Vagina (tissue), 2 donors: Measurements from ENCODE around the gene SH3BP5. TPM values are rescaled to one million over a fixed set of nuclear protein-coding genes. Genes with fewer than 3 reads are reported as not detected.

ENCODE experiments used
- DNase-seq, 2 donors: peaks; one replicate each; pipeline ENCODE4 v3.0.0-alpha.2; 2017; ENCODE audit errors: extremely low spot score in 2 of 2
- H3K27ac ChIP-seq: fragments of 200-600 bp; sonication (generic); one replicate; pipeline ENCODE4 v1.5.1; 2019
- H3K27me3 ChIP-seq: fragments of 200-600 bp; sonication (generic); one replicate; pipeline ENCODE4 v1.5.1; 2019
- H3K36me3 ChIP-seq, 2 donors: fragments of 200-600 bp; sonication (generic); one replicate each; pipeline ENCODE4 v1.5.1; 2017 to 2019
- H3K4me1 ChIP-seq: fragments of 200-600 bp; sonication (generic); one replicate; pipeline ENCODE4 v1.5.1; 2019
- H3K4me3 ChIP-seq, 2 donors: fragments of 200-600 bp; sonication (generic); 1 replicate in 1 of 2; 2 replicates in 1 of 2; pipeline ENCODE4 v1.5.1; 2016 to 2019
- H3K9me3 ChIP-seq: fragments of 200-600 bp; sonication (generic); one replicate; pipeline ENCODE4 v1.5.1; 2019
- POLR2A ChIP-seq, 2 donors: fragments of 450-650 bp; IDR thresholded peaks; one replicate each; pipeline ENCODE4 v1.6.1; 2017; ENCODE audit warnings: antibody characterized with exemption in 2 of 2, mild to moderate bottlenecking in 2 of 2, moderate library complexity in 2 of 2
- POLR2AphosphoS5 ChIP-seq, 2 donors: sonication (generic); formaldehyde crosslinking; IDR thresholded peaks; one replicate each; pipeline ENCODE4 v1.9.0; 2017; ENCODE audit warnings: antibody characterized with exemption in 2 of 2, mild to moderate bottlenecking in 2 of 2, low read depth in 1 of 2; ENCODE audit not compliant: insufficient read depth in 1 of 2
- intact Hi-C: fragments of 100-400 bp; cut with DNase I; formaldehyde crosslinking; loops from one replicate; pipeline ENCODE4 v1.15.1; 2023
- total RNA-seq: library from RNA; depleted of rRNA; stranded (reverse); fragments of >200 nt; gene quantifications from one replicate; pipeline ENCODE4 v1.2.3, GENCODE V29; 2016
- TF ChIP-seq, protein P1 (sequence below), 3 experiments: fragments of 450-650 bp in 2 of 3; fragments of 200-600 bp in 1 of 3; sonication (generic) in 1 of 3; IDR thresholded peaks; one replicate each; pipeline ENCODE4 v1.5.1; 2017 to 2019; ENCODE audit warnings: antibody characterized with exemption in 3 of 3, mild to moderate bottlenecking in 2 of 3, moderate library complexity in 2 of 3

Gene SH3BP5
- total RNA-seq, 1 donor from 2014 or later, result 78.6 TPM

DNA sequence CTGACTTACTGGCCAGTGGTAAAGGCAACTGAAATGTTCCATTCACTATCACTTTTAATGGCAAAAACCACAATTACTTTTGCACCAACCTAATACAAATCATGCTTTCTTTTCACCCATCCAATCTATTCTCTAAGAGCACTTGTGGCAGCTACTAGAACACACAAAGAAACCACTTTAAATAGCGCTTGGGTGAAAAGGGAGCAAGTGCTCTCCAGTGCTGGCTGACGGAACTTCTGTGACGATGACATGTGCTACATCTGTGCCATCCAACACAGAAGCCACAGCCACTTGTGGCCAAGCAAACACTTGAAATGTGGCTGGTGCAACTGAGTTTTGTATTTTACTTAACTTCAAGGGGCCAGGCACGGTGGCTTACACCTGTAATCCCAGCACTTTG lies 18.9 kb downstream of the SH3BP5 start:
- intact Hi-C loops, result no loop called here
- H3K4me1 ChIP-seq, result peaks cover 65% of the 10 kb centered on the region
- no peaks in the 10 kb centered on the region for H3K9me3 ChIP-seq
- no peaks in the 10 kb centered on the region for H3K27me3 ChIP-seq
- H3K27ac ChIP-seq, result no peak overlapping the region
- DNase-seq, result no peak
- TF ChIP-seq, protein P1, sequence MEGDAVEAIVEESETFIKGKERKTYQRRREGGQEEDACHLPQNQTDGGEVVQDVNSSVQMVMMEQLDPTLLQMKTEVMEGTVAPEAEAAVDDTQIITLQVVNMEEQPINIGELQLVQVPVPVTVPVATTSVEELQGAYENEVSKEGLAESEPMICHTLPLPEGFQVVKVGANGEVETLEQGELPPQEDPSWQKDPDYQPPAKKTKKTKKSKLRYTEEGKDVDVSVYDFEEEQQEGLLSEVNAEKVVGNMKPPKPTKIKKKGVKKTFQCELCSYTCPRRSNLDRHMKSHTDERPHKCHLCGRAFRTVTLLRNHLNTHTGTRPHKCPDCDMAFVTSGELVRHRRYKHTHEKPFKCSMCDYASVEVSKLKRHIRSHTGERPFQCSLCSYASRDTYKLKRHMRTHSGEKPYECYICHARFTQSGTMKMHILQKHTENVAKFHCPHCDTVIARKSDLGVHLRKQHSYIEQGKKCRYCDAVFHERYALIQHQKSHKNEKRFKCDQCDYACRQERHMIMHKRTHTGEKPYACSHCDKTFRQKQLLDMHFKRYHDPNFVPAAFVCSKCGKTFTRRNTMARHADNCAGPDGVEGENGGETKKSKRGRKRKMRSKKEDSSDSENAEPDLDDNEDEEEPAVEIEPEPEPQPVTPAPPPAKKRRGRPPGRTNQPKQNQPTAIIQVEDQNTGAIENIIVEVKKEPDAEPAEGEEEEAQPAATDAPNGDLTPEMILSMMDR (IDR thresholded peaks at IDR 0.05), result no peak
- TF ChIP-seq POLR2A (IDR thresholded peaks at IDR 0.05) (no peak), POLR2AphosphoS5 (IDR thresholded peaks at IDR 0.05; ENCODE audit: insufficient read depth in 1 of 2, low read depth in 1 of 2) (no peak)
- no peak overlapping the region for H3K4me3 ChIP-seq
- no peaks in the 10 kb centered on the region for H3K36me3 ChIP-seq

DNA sequence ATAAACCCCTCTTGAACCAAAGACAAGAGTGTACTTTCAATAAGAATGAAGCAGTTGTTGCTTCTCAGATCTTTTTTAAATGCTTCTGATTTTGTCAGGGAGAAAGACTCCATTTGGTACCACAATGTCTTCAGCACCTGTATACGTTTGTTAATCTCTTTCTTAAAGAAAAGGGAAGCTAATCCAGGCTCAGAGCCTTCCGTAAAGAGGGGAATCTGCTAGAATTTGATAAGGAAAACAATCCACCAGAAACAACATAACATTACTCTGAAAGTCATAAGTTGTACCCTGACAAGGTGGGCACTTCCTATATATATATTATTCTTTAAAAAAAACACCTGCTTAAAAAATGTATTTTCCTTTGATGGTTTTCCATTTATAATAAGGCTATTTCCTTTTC lies 19.8 kb downstream of the SH3BP5 start:
- H3K27ac ChIP-seq, result no peak overlapping the region
- no peaks in the 10 kb centered on the region for H3K36me3 ChIP-seq
- DNase-seq, result no peak
- TF ChIP-seq, protein P1 (IDR thresholded peaks at IDR 0.05), result no peak
- no peak for TF ChIP-seq POLR2AphosphoS5 (IDR thresholded peaks at IDR 0.05; ENCODE audit: insufficient read depth in 1 of 2, low read depth in 1 of 2)
- TF ChIP-seq POLR2A (IDR thresholded peaks at IDR 0.05), result no peak
- no peaks in the 10 kb centered on the region for H3K27me3 ChIP-seq
- peaks cover 63% of the 10 kb centered on the region for H3K4me1 ChIP-seq
- no peaks in the 10 kb centered on the region for H3K9me3 ChIP-seq
- intact Hi-C loops, result no loop called here
- H3K4me3 ChIP-seq, result no peak overlapping the region

DNA sequence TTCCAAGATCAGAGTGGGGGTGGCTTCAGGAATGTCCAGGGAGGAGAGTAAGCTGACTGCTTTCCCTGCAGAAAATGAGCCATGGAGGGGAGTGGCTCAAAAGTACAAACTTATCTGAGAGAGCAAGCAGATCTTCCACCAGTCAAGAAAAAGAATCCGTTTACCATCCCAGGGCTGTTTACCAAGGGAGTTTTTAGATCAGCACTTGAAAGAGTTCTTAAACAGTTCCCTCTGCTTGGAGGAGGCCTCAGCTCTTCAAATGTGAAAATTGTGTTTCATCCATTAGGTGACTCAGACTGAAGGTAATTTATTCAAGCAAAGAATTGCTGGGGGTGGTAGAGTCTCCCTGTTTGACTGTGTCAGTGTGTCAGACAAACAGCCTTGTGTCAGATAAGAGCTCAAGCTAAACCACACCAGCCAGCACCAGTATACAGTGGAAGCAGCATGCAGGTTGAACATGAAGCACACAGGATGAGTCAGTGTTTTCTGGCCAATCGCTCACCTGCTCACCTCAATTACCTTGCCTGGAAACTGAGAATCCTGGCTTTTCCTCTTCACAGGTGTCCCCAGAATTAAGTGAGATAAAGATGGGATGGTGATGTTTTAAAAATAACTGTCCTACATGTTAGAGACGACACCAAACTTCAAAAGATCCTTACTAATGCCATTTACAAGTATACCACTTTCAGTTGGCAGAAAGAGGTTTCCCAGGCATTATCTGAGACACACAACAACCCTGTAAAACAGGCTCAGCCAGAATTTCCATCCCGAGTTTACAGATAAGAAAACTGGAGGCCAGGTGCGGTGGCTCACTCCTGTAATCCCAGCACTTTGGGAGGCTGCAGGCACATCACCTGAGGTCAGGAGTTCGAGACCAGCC lies 21.7 kb downstream of the SH3BP5 start:
- no peaks in the 10 kb centered on the region for H3K36me3 ChIP-seq
- H3K4me1 ChIP-seq, result peaks cover 63% of the 10 kb centered on the region
- DNase-seq, result no peak
- intact Hi-C loops, result no loop called here
- H3K4me3 ChIP-seq, result peak overlapping the region in 1 of 2 donors; percentile 12
- H3K27ac ChIP-seq, result peak overlapping the region; percentile 54
- TF ChIP-seq POLR2A (IDR thresholded peaks at IDR 0.05) (no peak), POLR2AphosphoS5 (IDR thresholded peaks at IDR 0.05; ENCODE audit: insufficient read depth in 1 of 2, low read depth in 1 of 2) (no peak)
- TF ChIP-seq, protein P1 (IDR thresholded peaks at IDR 0.05), result no peak
- no peaks in the 10 kb centered on the region for H3K9me3 ChIP-seq
- no peaks in the 10 kb centered on the region for H3K27me3 ChIP-seq

DNA sequence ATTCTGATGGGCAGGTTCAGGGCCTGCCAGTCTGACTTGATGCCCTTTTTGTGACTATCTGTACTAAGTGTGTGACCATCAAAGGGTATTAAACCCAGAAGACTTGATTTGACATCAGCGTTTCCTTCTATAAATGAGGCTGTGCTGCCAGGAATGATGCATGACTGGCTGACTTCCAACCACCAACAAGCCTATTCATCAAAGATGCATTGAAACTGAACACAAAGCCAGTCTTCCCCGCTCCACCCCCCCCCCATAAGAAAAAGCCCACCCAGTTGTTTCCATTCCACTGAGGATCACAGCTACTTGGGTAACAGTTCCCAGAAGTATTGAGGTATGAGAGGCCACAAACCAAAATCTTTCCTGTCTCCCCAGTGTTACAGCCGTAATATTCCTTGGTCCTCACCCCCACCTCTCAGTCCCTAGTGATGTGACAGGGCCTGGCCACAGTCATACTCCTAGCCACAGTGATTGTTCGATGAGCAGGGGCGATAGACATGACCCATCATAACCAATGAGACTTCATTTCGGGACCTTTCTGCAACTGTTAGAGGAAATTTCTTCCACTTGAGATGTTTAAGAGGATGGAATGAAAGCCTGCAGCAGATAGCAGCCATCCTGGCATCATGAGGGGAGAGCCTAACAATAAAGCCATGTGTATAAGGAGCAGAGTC lies 22.6 kb downstream of the SH3BP5 start:
- no peak for DNase-seq
- Histone ChIP-seq H3K4me1 (peaks cover 61% of the 10 kb centered on the region), H3K4me3 (no peak overlapping the region), H3K27ac (peak overlapping the region; percentile 54), H3K36me3 (no peaks in the 10 kb centered on the region), H3K9me3 (no peaks in the 10 kb centered on the region), H3K27me3 (no peaks in the 10 kb centered on the region)
- TF ChIP-seq, protein P1 (IDR thresholded peaks at IDR 0.05), result no peak
- TF ChIP-seq POLR2A (IDR thresholded peaks at IDR 0.05), result no peak
- no peak for TF ChIP-seq POLR2AphosphoS5 (IDR thresholded peaks at IDR 0.05; ENCODE audit: insufficient read depth in 1 of 2, low read depth in 1 of 2)
- intact Hi-C loops, result no loop called here
